Stimulated activated CD4-positive, alpha-beta T cell treated with anti-CD3 and anti-CD28 coated beads, Interleukin-15, amount 100 ng/mL, for 48 hours (primary cell): Measurements from ENCODE around the gene DPYSL5.

Experiments
- DNase-seq, 2 donors: peaks; one replicate each; pipeline ENCODE4 v3.0.0-alpha.2; 2020; ENCODE audit warnings: low read depth in 2 of 2

The DPYSL5 gene

GRCh38 chr2:26964446-26965130, 116.7 kb downstream of the DPYSL5 start:
- DNase-seq: no peak

GRCh38 chr2:26968001-26968400, 120.1 kb downstream of the DPYSL5 start:
- DNase-seq: no peak

GRCh38 chr2:26969077-26969844, 121.3 kb downstream of the DPYSL5 start:
- DNase-seq: no peak

- peak; percentile 45 to 72 for DNase-seq
Observed at GRCh38 chr2:26970244-26970927, 122.5 kb downstream of the DPYSL5 start, which contains the start of gene MAPRE3. Gene MAPRE3 (plus strand): TSS chr2:26970637. CDS start chr2:27022219, 51,582 bp downstream.

GRCh38 chr2:26970928-26971627, 123.1 kb downstream of the DPYSL5 start:
- no peak for DNase-seq

GRCh38 chr2:26971911-26972786, 124.2 kb downstream of the DPYSL5 start:
- no peak for DNase-seq

- DNase-seq: no peak
Observed at GRCh38 chr2:26974352-26974751, 126.4 kb downstream of the DPYSL5 start.

GRCh38 chr2:26975102-26975501, 127.2 kb downstream of the DPYSL5 start:
- no peak for DNase-seq

- no peak for DNase-seq
Observed at GRCh38 chr2:26975656-26976055, 127.7 kb downstream of the DPYSL5 start.

GRCh38 chr2:26976237-26976636, 128.3 kb downstream of the DPYSL5 start:
- no peak for DNase-seq

GRCh38 chr2:26977012-26977411, 129.1 kb downstream of the DPYSL5 start:
- no peak for DNase-seq

GRCh38 chr2:26978061-26978596, 130.2 kb downstream of the DPYSL5 start:
- DNase-seq: no peak

- DNase-seq: no peak
Observed at GRCh38 chr2:26979741-26980140, 131.8 kb downstream of the DPYSL5 start.

GRCh38 chr2:26980971-26981370, 133.0 kb downstream of the DPYSL5 start:
- DNase-seq: no peak

GRCh38 chr2:26982102-26982742, 134.3 kb downstream of the DPYSL5 start:
- DNase-seq: no peak

- DNase-seq: no peak
Observed at GRCh38 chr2:26983746-26984145, 135.8 kb downstream of the DPYSL5 start.

GRCh38 chr2:26985807-26986206, 137.9 kb downstream of the DPYSL5 start:
- no peak for DNase-seq

- DNase-seq: no peak
Observed at GRCh38 chr2:26986576-26986975, 138.6 kb downstream of the DPYSL5 start.

- DNase-seq: no peak
Observed at GRCh38 chr2:26988058-26988860, 140.3 kb downstream of the DPYSL5 start.
